ENCODE measurements around the gene TAOK3.

Gene TAOK3

GRCh38 chr12:118334939-118335567 lies 37.7 kb downstream of the TAOK3 start:
- peak; percentile 68 for DNase-seq

GRCh38 chr12:118334241-118334640 lies 38.5 kb downstream of the TAOK3 start:
- no peak for DNase-seq

GRCh38 chr12:118332511-118332910 lies 40.2 kb downstream of the TAOK3 start:
- peak; percentile 88 for DNase-seq

GRCh38 chr12:118330421-118331018 lies 42.2 kb downstream of the TAOK3 start:
- DNase-seq, result peak; percentile 95

- peak; percentile 18 for DNase-seq
Measured at GRCh38 chr12:118328486-118329330, 44.0 kb downstream of the TAOK3 start.

GRCh38 chr12:118327391-118327790 lies 45.3 kb downstream of the TAOK3 start:
- DNase-seq, result no peak

- DNase-seq, result no peak
Measured at GRCh38 chr12:118326991-118327390, 45.7 kb downstream of the TAOK3 start.

GRCh38 chr12:118325081-118325480 lies 47.6 kb downstream of the TAOK3 start:
- DNase-seq, result peak; percentile 37

GRCh38 chr12:118319627-118320026 lies 53.1 kb downstream of the TAOK3 start:
- DNase-seq, result no peak

GRCh38 chr12:118318744-118319143 lies 54.0 kb downstream of the TAOK3 start:
- DNase-seq, result no peak

- no peak for DNase-seq
Measured at GRCh38 chr12:118317729-118318128, 55.0 kb downstream of the TAOK3 start.

GRCh38 chr12:118315821-118316220 lies 56.9 kb downstream of the TAOK3 start:
- DNase-seq, result no peak

GRCh38 chr12:118312578-118312977 lies 60.1 kb downstream of the TAOK3 start:
- no peak for DNase-seq

- no peak for DNase-seq
Measured at GRCh38 chr12:118311666-118312065, 61.0 kb downstream of the TAOK3 start.

- no peak for DNase-seq
Measured at GRCh38 chr12:118310320-118310719, 62.4 kb downstream of the TAOK3 start.

GRCh38 chr12:118308006-118308405 lies 64.7 kb downstream of the TAOK3 start:
- peak; percentile 91 for DNase-seq

GRCh38 chr12:118307069-118307954 lies 65.4 kb downstream of the TAOK3 start:
- DNase-seq, result peak; percentile 83

GRCh38 chr12:118304093-118304492 lies 68.6 kb downstream of the TAOK3 start:
- no peak for DNase-seq

GRCh38 chr12:118302053-118302452 lies 70.7 kb downstream of the TAOK3 start:
- no peak for DNase-seq

- DNase-seq, result no peak
Measured at GRCh38 chr12:118299791-118300460, 72.8 kb downstream of the TAOK3 start.

- DNase-seq, result no peak
Measured at GRCh38 chr12:118297284-118297683, 75.4 kb downstream of the TAOK3 start.

- DNase-seq, result no peak
Measured at GRCh38 chr12:118292836-118293235, 79.9 kb downstream of the TAOK3 start.

All from MV-4-11 (cell line).